ENCODE results near the gene CACNA1C. TPM values are rescaled to one million over a fixed set of nuclear protein-coding genes. Genes with fewer than 3 reads are reported as not detected.
"Not testable (repeated sequence)": the region's sequence is repeated elsewhere in the genome, so short reads cannot be mapped to it uniquely, and the experiment has no call there.

Gene CACNA1C
- total and polyA plus RNA-seq, 2 donors (not counting 1 experiment from before 2014, with no cell fraction given): 0.01 to 0.02 TPM

GRCh38 chr12:2101771-2102170 is 49.0 kb downstream of the CACNA1C start:
- H3K4me3 ChIP-seq (ENCODE audit: control extremely low read depth in 1 of 5, extremely low read depth in 1 of 5, insufficient read depth in 1 of 5, low read depth in 2 of 5, low read length in 4 of 5): no peak overlapping the region
- H3K4me1 ChIP-seq (ENCODE audit: control insufficient read depth in 2 of 2, insufficient read depth in 2 of 2, low read length in 2 of 2): no peaks in the 10 kb centered on the region
- H3K9me3 Mint-ChIP-seq (ENCODE audit: insufficient read depth): no peaks in the 10 kb centered on the region
- H3K4me2 ChIP-seq (replicated peaks; ENCODE audit: low read depth, low read length, poor library complexity, severe bottlenecking): no peak overlapping the region
- no peaks in the 10 kb centered on the region for H3K36me3 ChIP-seq (replicated peaks in 1 of 2; ENCODE audit: control extremely low read depth in 1 of 2, control insufficient read depth in 1 of 2, extremely low read depth in 1 of 2, insufficient read depth in 2 of 2, low read length in 1 of 2)
- H3K27ac ChIP-seq (ENCODE audit: low read length in 2 of 2): no peak overlapping the region
- H3K4me1 Mint-ChIP-seq: no peaks in the 10 kb centered on the region
- intact Hi-C loops (cut with micrococcal nuclease): no loop called here
- H3K4me3 Mint-ChIP-seq: no peak overlapping the region
- ATAC-seq (ENCODE audit: low read depth): no peak
- no peaks in the 10 kb centered on the region for H3K27me3 ChIP-seq (replicated peaks in 1 of 4; ENCODE audit: control extremely low read depth in 1 of 4, control insufficient read depth in 3 of 4, insufficient read depth in 4 of 4, low read length in 3 of 4)
- H3K79me2 ChIP-seq (ENCODE audit: control insufficient read depth, insufficient read depth, low read length): no peaks in the 10 kb centered on the region
- no peak for TF ChIP-seq EZH2 (IDR thresholded peaks at IDR 0.05; ENCODE audit: borderline replicate concordance, insufficient read depth, low read depth, low read length, poor library complexity, severe bottlenecking)
- TF ChIP-seq CTCF (IDR thresholded peaks at IDR 0.05): no peak
- H3K27ac Mint-ChIP-seq: no peak overlapping the region
- ChIA-PET POLR2A (no interaction called here), CTCF (no interaction called here)
- no CpG with 5 or more reads among the region's 3 CpGs for WGBS (ENCODE audit: insufficient coverage)
- no peak overlapping the region for H3K9ac ChIP-seq (ENCODE audit: low read length)
- DNase-seq: no peak
- peaks cover 23% of the 10 kb centered on the region for H3K27me3 Mint-ChIP-seq
- H2AFZ ChIP-seq (ENCODE audit: insufficient read depth, low read depth, low read length, poor library complexity, severe bottlenecking): no peak overlapping the region
- no peaks in the 10 kb centered on the region for H3K9me3 ChIP-seq (ENCODE audit: control extremely low read depth in 1 of 3, control insufficient read depth in 2 of 3, insufficient read depth in 1 of 3, low read length in 2 of 3)
- no peaks in the 10 kb centered on the region for H4K20me1 ChIP-seq (ENCODE audit: control insufficient read depth, insufficient read depth, low read length, poor library complexity, severe bottlenecking)

DNA sequence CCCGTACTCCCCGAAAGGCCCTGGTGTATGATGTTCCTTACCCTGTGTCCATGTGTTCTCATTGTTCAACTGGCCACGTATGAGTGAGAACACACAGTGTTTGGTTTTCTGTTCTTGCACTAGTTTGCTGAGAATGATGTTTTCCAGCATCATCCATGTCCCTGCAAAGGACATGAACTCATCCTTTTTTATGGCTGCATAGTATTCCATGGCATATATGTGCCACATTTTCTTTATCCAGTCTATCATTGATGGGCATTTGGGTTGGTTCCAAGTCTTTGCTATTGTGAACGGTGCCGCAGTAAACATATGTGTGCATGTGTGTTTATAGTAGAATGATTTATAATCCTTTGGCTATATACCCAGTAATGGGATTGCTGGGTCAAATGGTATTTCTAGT is 49.9 kb downstream of the CACNA1C start:
- H3K4me3 ChIP-seq (ENCODE audit: control extremely low read depth in 1 of 5, extremely low read depth in 1 of 5, insufficient read depth in 1 of 5, low read depth in 2 of 5, low read length in 4 of 5); DNase-seq; intact Hi-C loops (cut with micrococcal nuclease); H3K4me2 ChIP-seq (replicated peaks; ENCODE audit: low read depth, low read length, poor library complexity, severe bottlenecking); H3K27ac ChIP-seq (ENCODE audit: low read length in 2 of 2); H3K4me1 Mint-ChIP-seq; H3K9ac ChIP-seq (ENCODE audit: low read length); H3K4me1 ChIP-seq (ENCODE audit: control insufficient read depth in 2 of 2, insufficient read depth in 2 of 2, low read length in 2 of 2); H3K27me3 ChIP-seq (replicated peaks in 1 of 4; ENCODE audit: control extremely low read depth in 1 of 4, control insufficient read depth in 3 of 4, insufficient read depth in 4 of 4, low read length in 3 of 4); H3K9me3 Mint-ChIP-seq (ENCODE audit: insufficient read depth); H2AFZ ChIP-seq (ENCODE audit: insufficient read depth, low read depth, low read length, poor library complexity, severe bottlenecking); H3K36me3 ChIP-seq (replicated peaks in 1 of 2; ENCODE audit: control extremely low read depth in 1 of 2, control insufficient read depth in 1 of 2, extremely low read depth in 1 of 2, insufficient read depth in 2 of 2, low read length in 1 of 2); CTCF ChIA-PET; ATAC-seq (ENCODE audit: low read depth); H3K4me3 Mint-ChIP-seq; H3K79me2 ChIP-seq (ENCODE audit: control insufficient read depth, insufficient read depth, low read length); H4K20me1 ChIP-seq (ENCODE audit: control insufficient read depth, insufficient read depth, low read length, poor library complexity, severe bottlenecking); POLR2A ChIA-PET; H3K9me3 ChIP-seq (ENCODE audit: control extremely low read depth in 1 of 3, control insufficient read depth in 2 of 3, insufficient read depth in 1 of 3, low read length in 2 of 3); H3K27ac Mint-ChIP-seq: not testable (repeated sequence)
- WGBS (ENCODE audit: insufficient coverage): 100% methylated on average over 1 of the region's 5 CpGs
- H3K27me3 Mint-ChIP-seq: peaks cover 22% of the 10 kb centered on the region

DNA sequence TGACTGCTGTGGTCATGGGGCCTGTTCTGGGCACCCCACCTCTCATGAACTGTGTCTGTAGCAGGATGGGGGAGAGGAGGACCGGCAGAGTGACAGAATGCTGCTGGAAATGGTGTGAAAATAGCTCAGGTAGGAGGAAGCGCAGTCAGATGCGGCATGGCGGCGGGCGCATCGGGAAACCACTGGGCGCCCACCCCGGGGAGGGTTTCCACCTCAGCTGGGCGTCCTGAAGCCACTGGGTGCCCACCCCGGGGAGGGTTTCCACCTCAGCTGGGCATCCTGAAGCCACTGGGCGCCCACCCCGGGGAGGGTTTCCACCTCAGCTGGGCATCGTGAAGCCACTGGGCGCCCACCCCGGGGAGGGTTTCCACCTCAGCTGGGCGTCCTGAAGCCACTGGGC is 52.6 kb downstream of the CACNA1C start:
- H3K79me2 ChIP-seq (ENCODE audit: control insufficient read depth, insufficient read depth, low read length); H3K4me1 Mint-ChIP-seq; H3K4me2 ChIP-seq (replicated peaks; ENCODE audit: low read depth, low read length, poor library complexity, severe bottlenecking); H3K9ac ChIP-seq (ENCODE audit: low read length); H3K27me3 Mint-ChIP-seq; CTCF ChIA-PET; H4K20me1 ChIP-seq (ENCODE audit: control insufficient read depth, insufficient read depth, low read length, poor library complexity, severe bottlenecking); H3K27me3 ChIP-seq (replicated peaks in 1 of 4; ENCODE audit: control extremely low read depth in 1 of 4, control insufficient read depth in 3 of 4, insufficient read depth in 4 of 4, low read length in 3 of 4); H3K4me3 ChIP-seq (ENCODE audit: control extremely low read depth in 1 of 5, extremely low read depth in 1 of 5, insufficient read depth in 1 of 5, low read depth in 2 of 5, low read length in 4 of 5); H3K4me3 Mint-ChIP-seq; ATAC-seq (ENCODE audit: low read depth); H3K9me3 ChIP-seq (ENCODE audit: control extremely low read depth in 1 of 3, control insufficient read depth in 2 of 3, insufficient read depth in 1 of 3, low read length in 2 of 3); H3K4me1 ChIP-seq (ENCODE audit: control insufficient read depth in 2 of 2, insufficient read depth in 2 of 2, low read length in 2 of 2); intact Hi-C loops (cut with micrococcal nuclease); H3K27ac ChIP-seq (ENCODE audit: low read length in 2 of 2); H2AFZ ChIP-seq (ENCODE audit: insufficient read depth, low read depth, low read length, poor library complexity, severe bottlenecking); H3K9me3 Mint-ChIP-seq (ENCODE audit: insufficient read depth); DNase-seq; POLR2A ChIA-PET; H3K36me3 ChIP-seq (replicated peaks in 1 of 2; ENCODE audit: control extremely low read depth in 1 of 2, control insufficient read depth in 1 of 2, extremely low read depth in 1 of 2, insufficient read depth in 2 of 2, low read length in 1 of 2); H3K27ac Mint-ChIP-seq: not testable (repeated sequence)
- WGBS (ENCODE audit: insufficient coverage): 97% methylated on average over 7 of the region's 17 CpGs

Data from B cell (primary cell).